GM23338 (cell line): ENCODE measurements around the gene NET1. TPM values are rescaled to one million over a fixed set of nuclear protein-coding genes. Genes with fewer than 3 reads are reported as not detected.

Experiments used
- ATAC-seq: fragments of 200-7000 bp; cut with Tn5 transposase; 3 replicates; pipeline ENCODE4 v1.9.1; 2020
- DNase-seq: peaks from one replicate; pipeline ENCODE4 v3.0.0-alpha.2; 2015; ENCODE audit warnings: low spot score
- H2AFZ ChIP-seq: fragments of 200-600 bp; sonication (generic); 2 replicates; pipeline ENCODE4 v1.8.0; 2016; ENCODE audit warnings: antibody characterized with exemption, mild to moderate bottlenecking, moderate library complexity
- H3F3A ChIP-seq: fragments of 200-600 bp; sonication (generic); replicated peaks from 2 replicates; pipeline ENCODE4 v1.8.0; 2017; ENCODE audit warnings: antibody characterized with exemption, mixed run types, low read depth
- H3K27ac ChIP-seq: fragments of 200-600 bp; sonication (generic); 2 replicates; pipeline ENCODE4 v1.6.1; 2016; ENCODE audit warnings: low read depth
- H3K27me3 ChIP-seq: fragments of 200-600 bp; sonication (generic); 2 replicates; pipeline ENCODE4 v1.8.0; 2016; ENCODE audit warnings: mild to moderate bottlenecking, mixed run types, moderate library complexity; ENCODE audit not compliant: insufficient read depth
- H3K36me3 ChIP-seq: fragments of 200-600 bp; sonication (generic); 2 replicates; pipeline ENCODE4 v1.8.0; 2016; ENCODE audit warnings: mild to moderate bottlenecking; ENCODE audit not compliant: insufficient read depth
- H3K4me1 ChIP-seq: fragments of 200-600 bp; sonication (generic); 2 replicates; pipeline ENCODE4 v1.8.0; 2016; ENCODE audit warnings: mild to moderate bottlenecking, moderate library complexity; ENCODE audit not compliant: insufficient read depth
- H3K4me2 ChIP-seq: fragments of 200-600 bp; sonication (generic); 2 replicates; pipeline ENCODE4 v1.7.1; 2017; ENCODE audit warnings: mixed run types
- H3K4me3 ChIP-seq: fragments of 200-600 bp; sonication (generic); 2 replicates; pipeline ENCODE4 v1.6.1; 2016; ENCODE audit warnings: mixed run types
- H3K79me2 ChIP-seq: fragments of 200-600 bp; sonication (generic); replicated peaks from 2 replicates; pipeline ENCODE4 v1.8.0; 2017; ENCODE audit warnings: mild to moderate bottlenecking; ENCODE audit not compliant: insufficient read depth
- H3K9me2 ChIP-seq: fragments of 200-600 bp; sonication (generic); 2 replicates; pipeline ENCODE4 v1.8.0; 2017; ENCODE audit not compliant: insufficient read depth
- H4K20me1 ChIP-seq: fragments of 200-600 bp; sonication (generic); replicated peaks from 2 replicates; pipeline ENCODE4 v1.8.0; 2017; ENCODE audit warnings: mild to moderate bottlenecking; ENCODE audit not compliant: insufficient read depth
- H3K27ac Mint-ChIP-seq: 2 replicates; pipeline ENCODE4 v1.8.0; 2020; ENCODE audit warnings: inconsistent platforms, mild to moderate bottlenecking, moderate library complexity, mixed read lengths
- H3K27me3 Mint-ChIP-seq: 3 replicates; pipeline ENCODE4 v1.8.0; 2022; ENCODE audit warnings: low read depth, mild to moderate bottlenecking, moderate library complexity, mixed read lengths, inconsistent platforms; ENCODE audit not compliant: insufficient read depth, poor library complexity
- H3K36me3 Mint-ChIP-seq: 3 replicates; pipeline ENCODE4 v1.8.0; 2021; ENCODE audit warnings: low read depth, mild to moderate bottlenecking, inconsistent platforms, moderate library complexity, mixed read lengths
- H3K4me1 Mint-ChIP-seq: 3 replicates; pipeline ENCODE4 v1.8.0; 2020; ENCODE audit warnings: mild to moderate bottlenecking, inconsistent platforms, mixed read lengths
- H3K4me3 Mint-ChIP-seq: 3 replicates; pipeline ENCODE4 v1.8.0; 2021; ENCODE audit warnings: moderate library complexity, mild to moderate bottlenecking, inconsistent platforms, mixed read lengths
- H3K9me3 Mint-ChIP-seq: 3 replicates; pipeline ENCODE4 v1.8.0; 2020; ENCODE audit warnings: moderate library complexity, mild to moderate bottlenecking, inconsistent platforms, mixed read lengths
- CREB1 ChIP-seq: fragments of 250-450 bp; sonication (Bioruptor Pico); IDR thresholded peaks from 2 replicates; pipeline ENCODE4 v1.5.0; 2020; ENCODE audit warnings: low read depth, mild to moderate bottlenecking, moderate library complexity
- CTCF ChIP-seq, 2 experiments: fragments of 200-600 bp in 1 of 2; sonication (generic) in 1 of 2; conservative IDR thresholded peaks; 2 replicates each; pipeline versions ENCODE4 v1.5.1 to v1.6.1; 2016 to 2017; ENCODE audit warnings: antibody characterized with exemption in 2 of 2, low read depth in 2 of 2, mild to moderate bottlenecking in 2 of 2, moderate library complexity in 1 of 2
- ETS1 ChIP-seq: IDR thresholded peaks from 2 replicates; pipeline ENCODE4 v1.6.1; 2016; ENCODE audit warnings: antibody characterized with exemption
- EZH2 ChIP-seq: fragments of 200-600 bp; sonication (generic); IDR thresholded peaks from one replicate; pipeline ENCODE4 v1.8.0; 2017; ENCODE audit warnings: antibody characterized with exemption, mild to moderate bottlenecking, low read depth; ENCODE audit not compliant: unreplicated experiment
- EZH2phosphoT487 ChIP-seq: fragments of 200-600 bp; sonication (generic); IDR thresholded peaks from one replicate; pipeline ENCODE4 v1.8.1; 2018; ENCODE audit warnings: antibody characterized with exemption; ENCODE audit not compliant: unreplicated experiment
- NANOG ChIP-seq: IDR thresholded peaks from 2 replicates; pipeline ENCODE4 v1.6.1; 2016; ENCODE audit warnings: antibody characterized with exemption, borderline replicate concordance
- POLR2AphosphoS5 ChIP-seq: IDR thresholded peaks from 2 replicates; pipeline ENCODE4 v1.6.1; 2016; ENCODE audit warnings: antibody characterized with exemption, low read depth
- REST ChIP-seq: IDR thresholded peaks from one replicate; pipeline ENCODE4 v1.6.1; 2018; ENCODE audit warnings: antibody characterized with exemption; ENCODE audit not compliant: unreplicated experiment
- STAT1 ChIP-seq: IDR thresholded peaks from one replicate; pipeline ENCODE4 v1.6.1; 2016; ENCODE audit warnings: antibody characterized with exemption; ENCODE audit not compliant: unreplicated experiment
- ZNF114 ChIP-seq: fragments of 250-450 bp; sonication (Bioruptor Pico); IDR thresholded peaks from 2 replicates; pipeline ENCODE4 v1.5.0; 2020; ENCODE audit warnings: mild to moderate bottlenecking, moderate library complexity
- ZNF331 ChIP-seq: fragments of 250-450 bp; sonication (Bioruptor Pico); IDR thresholded peaks from 2 replicates; pipeline ENCODE4 v1.5.0; 2020; ENCODE audit warnings: low read depth, mild to moderate bottlenecking, moderate library complexity
- ZNF462 ChIP-seq: fragments of 250-450 bp; sonication (Bioruptor Pico); IDR thresholded peaks from 2 replicates; pipeline ENCODE4 v1.5.0; 2020; ENCODE audit warnings: mild to moderate bottlenecking, moderate library complexity
- polyA plus RNA-seq: library from polyadenylated mRNA; unstranded; fragments of >200 nt; fragmentation: Nextera tagmentation; extraction: Ambion mirVana; gene quantifications from 2 replicates; pipeline ENCODE4 v1.2.1, GENCODE V29; 2016
- total RNA-seq: library from RNA; depleted of rRNA; stranded (reverse); fragments of >200 nt; shearing (Covaris generic); gene quantifications from 2 replicates; pipeline ENCODE4 v1.2.3, GENCODE V29; 2014

The NET1 gene
- total and polyA plus RNA-seq, 2 experiments from 2014 or later, result 47.9 to 93.9 TPM

GRCh38 chr10:5502571-5503476, 90.5 kb downstream of the NET1 start (continued):
- no peak for TF ChIP-seq ZNF462 (CRISPR knock-in tag)

GRCh38 chr10:5503477-5503835, 91.1 kb downstream of the NET1 start:
- Histone ChIP-seq H3K27me3 (no peaks in the 10 kb centered on the region), H3F3A (no peaks in the 10 kb centered on the region), H3K79me2 (no peaks in the 10 kb centered on the region), H3K4me2 (no peak overlapping the region), H3K27ac (no peak overlapping the region), H4K20me1 (no peaks in the 10 kb centered on the region), H3K4me1 (no peaks in the 10 kb centered on the region), H3K4me3 (no peak overlapping the region), H3K9me2 (no peaks in the 10 kb centered on the region), H2AFZ (no peak overlapping the region), H3K36me3 (no peaks in the 10 kb centered on the region)
- no peaks in the 10 kb centered on the region for H3K9me3 Mint-ChIP-seq
- H3K4me3 Mint-ChIP-seq, result no peak overlapping the region
- no peaks in the 10 kb centered on the region for H3K36me3 Mint-ChIP-seq
- no peak for ATAC-seq
- H3K27ac Mint-ChIP-seq, result no peak overlapping the region; the same call in 1 of the 2 replicates
- H3K4me1 Mint-ChIP-seq, result peaks cover 26% of the 10 kb centered on the region
- peaks cover 2% of the 10 kb centered on the region for H3K27me3 Mint-ChIP-seq
- no peak for DNase-seq
- TF ChIP-seq POLR2AphosphoS5 (no peak), CREB1 (no peak), ETS1 (no peak), EZH2phosphoT487 (no peak), STAT1 (no peak), EZH2 (no peak), ZNF331 (no peak), REST (no peak), CTCF (conservative IDR thresholded peaks at IDR 0.05; ENCODE audit: low read depth in 2 of 2) (no peak), ZNF114 (no peak), NANOG (no peak)
